ENCODE measurements around the gene CYP4F12.

Gene CYP4F12, protein sequence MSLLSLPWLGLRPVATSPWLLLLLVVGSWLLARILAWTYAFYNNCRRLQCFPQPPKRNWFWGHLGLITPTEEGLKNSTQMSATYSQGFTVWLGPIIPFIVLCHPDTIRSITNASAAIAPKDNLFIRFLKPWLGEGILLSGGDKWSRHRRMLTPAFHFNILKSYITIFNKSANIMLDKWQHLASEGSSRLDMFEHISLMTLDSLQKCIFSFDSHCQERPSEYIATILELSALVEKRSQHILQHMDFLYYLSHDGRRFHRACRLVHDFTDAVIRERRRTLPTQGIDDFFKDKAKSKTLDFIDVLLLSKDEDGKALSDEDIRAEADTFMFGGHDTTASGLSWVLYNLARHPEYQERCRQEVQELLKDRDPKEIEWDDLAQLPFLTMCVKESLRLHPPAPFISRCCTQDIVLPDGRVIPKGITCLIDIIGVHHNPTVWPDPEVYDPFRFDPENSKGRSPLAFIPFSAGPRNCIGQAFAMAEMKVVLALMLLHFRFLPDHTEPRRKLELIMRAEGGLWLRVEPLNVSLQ

DNA sequence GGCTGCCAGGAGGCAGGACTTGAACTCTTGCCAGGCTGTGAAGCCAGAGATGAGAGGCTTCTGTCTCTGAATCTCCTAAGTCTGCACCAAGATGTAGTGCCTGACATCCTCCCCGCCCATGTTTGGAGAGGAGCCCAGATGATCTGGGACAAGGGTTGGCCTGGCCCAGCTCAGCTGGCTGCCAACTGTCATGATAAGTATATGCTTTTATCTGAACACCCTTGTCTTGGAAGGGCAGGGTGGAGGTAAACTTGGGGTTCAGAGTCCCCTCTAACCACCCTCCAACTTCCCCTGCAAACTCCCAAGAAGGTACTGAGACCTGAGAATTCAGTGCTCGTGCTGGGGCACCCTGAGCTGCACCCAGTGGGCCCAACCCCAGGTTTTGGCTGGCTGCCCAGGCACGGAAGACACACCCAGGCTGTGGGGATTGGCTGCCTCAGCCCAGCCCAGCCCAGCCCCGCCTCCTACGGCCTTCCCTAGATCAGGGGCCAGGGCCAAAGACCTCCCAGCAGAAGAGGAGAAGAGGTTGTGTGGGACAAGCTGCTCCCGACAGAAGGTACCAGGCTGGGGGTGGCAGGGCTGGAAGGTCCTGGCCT is at the start of gene CYP4F12:
TSS of gene CYP4F12 (plus strand) at position 508 of the 596 bp plus-strand sequence. CDS start 443 bp downstream, outside the sequence.
- DNase-seq: no peak

DNA sequence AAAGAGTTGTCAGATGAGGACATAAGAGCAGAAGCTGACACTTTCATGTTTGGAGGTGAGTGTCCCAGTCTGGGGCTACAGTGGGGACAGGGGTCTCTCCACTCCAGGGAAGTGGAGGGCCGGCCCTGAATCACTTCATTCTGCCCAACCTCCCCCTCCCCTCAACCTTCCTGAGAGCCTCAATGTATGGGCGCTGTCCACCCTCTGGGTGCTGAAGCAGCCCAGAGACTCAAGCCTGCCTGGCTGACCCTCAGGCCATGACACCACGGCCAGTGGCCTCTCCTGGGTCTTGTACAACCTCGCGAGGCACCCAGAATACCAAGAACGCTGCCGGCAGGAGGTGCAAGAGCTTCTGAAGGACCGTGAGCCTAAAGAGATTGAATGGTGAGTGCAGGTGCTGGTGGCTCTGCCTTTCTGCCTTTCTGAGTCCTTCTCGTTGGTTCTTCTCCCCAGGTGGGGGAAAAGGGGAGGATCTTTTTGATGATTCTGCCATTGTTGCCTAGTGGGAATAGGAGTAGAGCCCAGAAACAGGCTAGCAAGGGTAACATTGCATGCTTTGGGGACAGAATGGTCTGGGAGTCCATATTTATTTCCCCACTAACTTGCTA is 49.1 kb upstream of the CYP4F12 start:
- DNase-seq: no peak

DNA sequence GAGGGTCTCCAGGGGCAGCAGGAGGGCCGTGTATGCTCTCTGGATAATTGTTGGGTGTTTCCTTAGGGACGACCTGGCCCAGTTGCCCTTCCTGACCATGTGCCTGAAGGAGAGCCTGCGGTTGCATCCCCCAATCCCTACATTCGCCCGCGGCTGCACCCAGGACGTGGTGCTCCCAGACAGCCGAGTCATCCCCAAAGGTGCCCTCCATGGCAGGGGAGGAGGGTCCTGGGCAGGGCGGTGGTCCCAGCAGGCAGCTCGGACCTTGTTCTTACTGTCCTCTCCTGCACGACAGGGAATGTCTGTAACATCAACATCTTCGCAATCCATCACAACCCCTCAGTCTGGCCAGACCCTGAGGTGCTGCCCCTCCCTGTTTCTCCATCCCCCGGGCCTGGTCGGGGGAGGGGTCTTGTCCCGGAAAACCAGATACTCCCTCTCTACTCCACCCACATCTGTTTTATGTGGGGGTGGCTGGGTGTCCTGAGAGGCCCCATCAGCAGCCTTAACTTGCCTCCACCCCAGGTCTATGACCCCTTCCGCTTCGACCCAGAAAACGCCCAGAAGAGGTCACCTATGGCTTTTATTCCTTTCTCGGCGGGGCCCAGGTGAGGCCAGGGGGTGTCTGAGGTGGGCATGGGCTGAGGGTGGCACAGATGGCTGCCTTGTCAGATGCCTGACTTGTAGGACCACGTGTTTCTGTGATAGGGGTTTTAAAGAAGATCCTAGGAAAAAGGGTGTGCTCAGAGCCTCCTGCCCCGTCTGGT is 44.5 kb upstream of the CYP4F12 start:
- no peak for DNase-seq

DNA sequence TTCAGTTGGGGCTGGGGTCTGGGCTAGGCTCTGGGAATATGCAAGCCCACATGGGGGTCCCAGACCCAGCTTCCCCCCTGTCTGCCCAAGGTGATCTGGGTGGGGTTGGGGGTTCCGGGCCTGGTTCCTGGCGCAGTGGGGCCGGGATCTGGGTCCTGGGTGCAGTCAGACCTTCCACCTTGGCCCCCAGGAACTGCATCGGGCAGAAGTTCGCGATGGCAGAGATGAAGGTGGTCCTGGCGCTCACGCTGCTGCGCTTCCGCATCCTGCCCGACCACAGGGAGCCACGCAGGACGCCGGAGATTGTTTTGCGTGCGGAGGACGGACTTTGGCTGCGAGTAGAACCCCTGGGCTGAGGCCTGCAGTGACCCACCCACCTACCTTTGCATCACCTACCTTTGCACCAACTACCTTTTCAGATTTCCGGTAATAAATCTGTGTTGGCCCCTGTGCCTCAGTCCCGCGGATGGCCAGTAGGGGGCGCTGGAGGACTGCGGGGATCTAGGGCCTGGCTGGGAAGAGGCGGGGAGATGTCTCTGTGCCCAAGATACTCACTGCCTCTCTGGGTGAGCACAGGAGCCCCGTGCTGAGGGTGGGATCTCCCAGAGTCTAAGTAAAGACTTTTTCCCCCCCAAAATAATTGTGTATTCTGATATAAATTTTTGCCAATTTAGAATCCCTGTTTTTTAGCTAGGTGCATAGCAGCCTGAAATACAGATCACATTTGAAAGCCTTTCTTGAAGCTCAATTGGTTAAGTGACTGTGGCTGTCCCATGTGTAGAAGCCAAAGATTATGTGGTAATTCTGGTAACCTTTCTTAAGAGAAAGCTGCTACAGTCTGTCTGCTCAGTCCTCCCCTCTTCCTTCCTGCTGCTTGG is 43.6 kb upstream of the CYP4F12 start:
- DNase-seq: peak; percentile 94

DNA sequence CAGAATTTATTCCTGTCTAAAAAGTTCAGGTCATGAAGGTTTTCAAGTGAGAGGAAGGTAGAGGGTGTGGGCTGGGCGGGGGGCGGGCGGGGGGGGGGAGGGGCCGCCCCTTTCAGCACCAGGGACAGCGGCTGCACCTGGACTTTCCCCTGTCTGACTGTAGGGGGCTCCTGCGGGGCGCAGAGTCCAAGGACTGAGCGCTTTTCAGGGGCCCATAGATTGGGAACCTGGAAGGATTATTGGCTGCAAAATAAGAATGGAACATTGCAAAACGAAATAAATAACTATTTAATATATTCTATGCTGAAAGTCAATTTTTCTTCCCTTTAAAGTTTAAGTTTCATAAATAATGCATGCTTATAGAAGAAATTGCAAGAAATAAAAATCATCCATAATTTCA is 41.1 kb upstream of the CYP4F12 start:
- DNase-seq: peak; percentile 30

DNA sequence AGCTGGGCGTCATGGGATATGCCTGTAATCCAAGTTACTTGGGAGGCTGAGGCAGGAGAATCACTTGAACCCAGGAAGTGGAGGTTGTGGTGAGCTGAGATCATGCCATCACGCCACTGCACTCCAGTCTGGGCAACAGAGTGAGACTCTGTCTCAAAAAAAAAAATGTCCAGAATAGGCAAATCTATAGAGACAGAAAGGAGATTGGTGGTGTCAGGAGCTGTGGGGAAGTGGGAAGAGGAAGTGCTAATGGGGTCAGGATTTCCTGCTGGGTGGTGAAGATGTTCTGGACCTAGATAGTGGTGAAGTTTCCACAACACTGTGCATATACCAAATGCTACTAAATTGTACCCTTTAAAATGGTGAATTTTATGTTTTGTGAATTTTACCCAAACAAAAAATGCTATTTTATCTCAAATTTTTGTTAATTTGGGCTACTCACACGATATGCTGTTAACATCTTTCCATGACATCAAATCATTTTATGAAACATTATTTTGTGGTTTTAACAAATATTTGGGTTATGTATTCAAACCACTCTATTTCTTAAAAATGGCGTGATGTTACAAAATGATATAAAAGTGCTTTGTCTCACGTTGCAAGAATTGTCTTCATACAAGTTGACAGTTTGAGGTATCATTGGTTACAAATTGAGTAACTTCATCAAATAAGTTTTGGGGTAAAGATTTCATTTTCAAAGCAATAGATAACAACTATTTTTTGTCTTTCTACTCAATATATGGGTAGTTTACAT is 39.6 kb upstream of the CYP4F12 start:
- no peak for DNase-seq

DNA sequence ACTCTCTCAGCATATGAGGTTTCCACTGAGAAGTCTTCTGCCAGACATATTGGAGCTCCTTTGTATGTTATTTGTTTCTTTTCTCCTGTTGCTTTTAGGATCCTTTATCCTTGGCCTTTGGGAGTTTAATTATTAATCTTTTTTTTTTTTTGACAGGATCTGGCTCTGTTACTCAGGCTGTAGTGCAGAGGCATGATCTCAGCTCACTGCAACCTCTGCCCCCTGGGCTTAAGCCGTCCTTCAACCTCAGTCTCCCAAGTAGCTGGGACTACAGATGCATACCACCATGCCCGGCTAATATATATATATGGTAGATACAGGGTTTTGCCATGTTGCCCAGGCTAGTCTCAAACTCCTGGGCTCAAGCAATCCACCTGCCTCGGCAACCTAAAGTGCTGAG is 38.8 kb upstream of the CYP4F12 start:
- no peak for DNase-seq

DNA sequence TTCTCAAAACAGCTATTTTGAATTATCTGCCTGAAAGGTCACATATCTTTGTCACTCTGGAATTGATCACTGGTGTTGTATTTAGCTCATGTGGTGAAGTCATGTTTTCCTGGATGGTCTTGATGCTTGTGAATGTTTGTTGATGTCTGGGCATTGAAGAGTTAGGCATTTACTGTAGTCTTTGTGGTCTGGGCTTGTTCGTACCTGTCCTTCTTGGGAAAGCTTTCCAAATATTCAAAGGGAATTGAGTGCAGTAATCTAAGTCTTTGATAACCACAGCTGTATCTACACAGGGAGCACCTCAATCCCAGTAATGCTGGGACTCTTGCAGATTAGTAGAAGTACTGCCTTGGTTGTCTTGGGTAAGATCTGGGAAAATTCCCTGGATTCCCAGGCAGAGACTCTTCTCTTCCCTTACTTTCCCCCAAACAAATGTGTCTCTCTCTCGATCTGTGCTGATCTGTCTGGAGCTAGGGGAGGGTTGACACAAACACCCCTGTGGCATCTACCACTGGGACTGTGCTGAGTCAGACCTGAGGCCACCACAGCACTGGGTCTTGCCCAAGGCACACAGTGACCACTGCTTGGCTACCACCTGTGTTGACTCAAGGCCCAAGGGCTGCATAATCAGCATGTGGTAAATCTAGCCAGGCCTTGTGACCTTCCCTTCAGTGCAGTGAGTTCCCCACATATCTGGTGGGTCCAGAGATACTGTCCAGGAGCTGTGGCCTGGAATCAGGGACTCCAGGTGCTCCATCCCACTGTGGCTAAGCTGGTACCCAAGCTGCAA is 37.7 kb upstream of the CYP4F12 start:
- no peak for DNase-seq

DNA sequence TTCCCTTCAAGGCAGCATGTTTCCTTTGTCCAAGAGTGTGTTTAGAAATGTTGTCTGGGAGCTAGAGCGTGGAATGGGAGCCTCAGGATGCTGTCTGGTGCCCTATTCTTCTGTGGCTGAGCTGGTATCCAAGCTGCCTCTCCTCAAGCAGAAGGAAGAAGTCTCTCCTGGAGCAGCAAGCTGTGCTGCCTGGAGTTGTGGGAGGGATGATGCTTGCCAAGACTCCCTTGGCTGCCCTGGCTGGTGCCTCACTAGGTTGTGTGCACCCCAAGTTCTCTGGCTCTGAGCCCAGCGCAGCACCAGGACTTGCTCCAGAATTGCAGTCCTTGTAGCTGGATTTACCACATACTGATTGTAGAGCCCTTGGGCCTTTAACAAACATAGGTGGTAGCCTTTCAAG is 36.9 kb upstream of the CYP4F12 start:
- no peak for DNase-seq

DNA sequence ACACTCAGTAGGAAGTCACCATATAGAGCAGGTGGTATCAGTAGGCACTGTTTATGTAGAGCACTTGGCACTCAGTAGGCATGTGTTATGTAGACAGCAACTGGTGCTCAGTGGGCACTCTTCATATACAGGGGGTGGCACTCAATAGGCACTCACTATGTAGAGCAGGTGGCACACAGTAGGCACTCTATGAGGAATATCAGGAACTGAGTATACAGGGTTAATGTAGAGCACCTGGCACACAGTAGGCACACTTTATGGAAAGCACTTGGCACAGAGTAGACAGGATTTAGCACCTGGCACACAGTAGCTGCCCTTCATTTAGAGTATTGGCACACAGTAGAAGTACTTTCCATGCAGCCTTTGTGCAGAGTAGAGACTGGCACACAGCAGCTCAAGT is 33.3 kb upstream of the CYP4F12 start:
- DNase-seq: no peak

DNA sequence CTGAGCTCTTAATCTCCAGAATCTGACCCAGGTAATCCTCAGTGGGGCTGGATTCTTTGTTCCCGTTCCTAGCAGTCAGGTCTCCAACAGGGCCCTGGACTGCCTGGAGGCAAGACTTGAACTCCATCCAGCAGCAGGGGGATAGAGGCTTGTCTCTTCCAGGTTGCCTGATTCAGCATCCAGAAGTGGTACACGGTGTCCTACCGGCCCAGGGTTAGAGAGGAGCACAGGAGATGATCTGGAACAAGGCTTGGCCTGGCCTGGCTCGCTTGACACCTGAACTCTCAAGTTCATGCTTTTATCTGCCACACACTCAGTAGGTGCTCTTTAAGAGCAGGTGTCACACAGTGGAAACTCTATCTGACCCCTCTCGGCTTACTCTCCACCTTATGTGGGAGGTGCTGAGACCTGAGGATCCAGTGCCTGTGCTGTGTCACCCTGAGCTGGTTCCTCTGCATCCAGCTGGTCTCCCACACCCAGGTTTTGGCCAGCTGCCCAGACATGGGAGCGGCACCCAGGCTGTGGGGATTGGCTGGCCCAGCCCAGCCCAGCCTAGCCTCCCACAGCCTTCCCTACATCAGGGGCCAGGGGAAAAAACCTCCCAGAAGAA is 32.5 kb upstream of the CYP4F12 start, which contains the start of gene CYP4F3:
TSS of gene CYP4F3 (plus strand) at position 604 of the 610 bp plus-strand sequence. CDS start 519 bp downstream, outside the sequence.
- no peak for DNase-seq

DNA sequence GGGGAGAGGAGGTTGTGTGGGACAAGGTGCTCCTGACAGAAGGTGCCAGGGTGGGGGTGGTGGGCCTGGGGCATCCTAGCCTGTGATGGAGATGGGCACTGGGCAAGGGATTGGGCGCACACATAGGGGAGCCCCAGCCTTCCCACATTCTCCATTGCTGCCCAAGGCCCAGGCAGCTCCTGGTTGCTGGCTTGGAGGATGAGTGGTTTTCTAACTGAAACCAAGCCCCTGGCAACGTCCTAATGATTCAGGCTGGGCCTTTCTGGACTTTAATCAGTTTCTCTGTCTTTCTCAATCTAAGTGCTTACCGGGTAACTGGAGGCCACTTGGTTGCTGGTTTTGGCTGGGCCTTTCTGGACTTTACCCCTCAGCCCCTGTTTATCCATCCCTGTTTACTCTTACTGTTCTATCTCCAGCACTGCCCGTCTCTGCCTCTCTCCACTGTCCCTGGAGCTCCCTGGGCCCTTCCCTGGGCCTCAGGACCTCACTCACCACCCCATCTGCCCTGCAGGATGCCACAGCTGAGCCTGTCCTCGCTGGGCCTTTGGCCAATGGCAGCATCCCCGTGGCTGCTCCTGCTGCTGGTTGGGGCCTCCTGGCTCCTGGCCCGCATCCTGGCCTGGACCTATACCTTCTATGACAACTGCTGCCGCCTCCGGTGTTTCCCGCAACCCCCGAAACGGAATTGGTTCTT is 31.8 kb upstream of the CYP4F12 start:
- DNase-seq: no peak

DNA sequence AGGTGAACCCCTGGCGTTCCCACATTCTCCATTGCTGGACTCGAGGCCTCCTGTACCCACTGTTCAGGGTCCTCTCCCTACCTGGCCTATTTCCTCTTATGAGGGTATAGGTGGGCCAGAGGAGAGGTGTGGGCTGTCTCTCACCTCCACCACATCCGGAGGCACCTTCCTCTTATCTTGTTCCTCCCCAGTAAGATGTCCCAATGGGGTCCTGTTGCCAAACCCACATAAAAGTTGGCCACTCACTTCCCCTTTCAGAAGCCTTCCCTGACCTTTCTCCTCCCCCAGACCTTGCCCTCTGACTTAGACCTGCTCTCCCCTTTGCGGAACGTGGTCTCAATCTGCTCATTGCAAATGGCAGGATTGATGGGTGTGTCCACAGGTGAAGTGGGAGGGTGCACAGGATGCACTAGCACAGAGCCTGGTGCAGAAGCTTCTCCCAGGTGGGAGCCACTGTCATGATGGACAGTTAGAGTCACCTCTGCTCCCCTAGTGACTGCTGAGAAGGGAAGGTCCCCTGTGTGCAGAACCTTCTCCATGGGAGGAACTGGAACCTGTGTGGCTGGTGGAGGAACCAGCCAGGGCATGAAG is 30.9 kb upstream of the CYP4F12 start:
- DNase-seq: no peak

DNA sequence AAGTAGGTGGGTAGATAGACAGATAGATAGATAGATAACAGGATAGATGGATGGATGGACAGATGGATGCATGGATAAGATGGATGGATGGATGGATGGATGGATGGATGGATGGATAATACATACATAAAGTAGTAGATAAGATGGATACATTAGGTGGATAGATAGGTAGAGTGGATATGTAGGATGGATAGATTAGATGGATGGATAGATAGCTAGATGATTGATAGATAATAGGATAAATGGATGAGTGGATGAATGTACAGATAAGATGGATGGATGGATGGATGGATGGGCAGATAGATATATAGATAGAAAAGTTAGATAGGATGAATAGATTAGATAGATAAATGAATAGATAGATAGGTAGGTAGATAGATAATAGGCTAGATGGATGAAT is 30.1 kb upstream of the CYP4F12 start:
- DNase-seq: no peak

DNA sequence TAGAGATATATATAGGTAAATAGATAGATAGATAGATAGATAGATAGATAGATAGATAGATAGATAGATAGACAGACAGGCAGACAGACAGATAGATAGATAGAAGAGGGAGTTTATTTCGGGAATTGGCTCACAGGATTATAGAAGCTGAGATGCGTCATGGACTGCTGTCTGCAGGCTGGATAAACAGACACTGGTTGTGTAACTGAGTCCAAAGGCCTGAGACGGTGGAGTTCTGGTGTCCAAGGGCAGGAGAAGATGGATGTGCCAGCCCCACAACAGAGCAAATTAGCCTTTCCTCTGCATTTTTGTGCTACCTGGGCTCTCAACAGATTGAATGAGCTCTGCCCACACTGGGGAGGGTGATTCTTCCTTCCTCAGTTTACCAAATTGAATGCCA is 29.5 kb upstream of the CYP4F12 start:
- no peak for DNase-seq

DNA sequence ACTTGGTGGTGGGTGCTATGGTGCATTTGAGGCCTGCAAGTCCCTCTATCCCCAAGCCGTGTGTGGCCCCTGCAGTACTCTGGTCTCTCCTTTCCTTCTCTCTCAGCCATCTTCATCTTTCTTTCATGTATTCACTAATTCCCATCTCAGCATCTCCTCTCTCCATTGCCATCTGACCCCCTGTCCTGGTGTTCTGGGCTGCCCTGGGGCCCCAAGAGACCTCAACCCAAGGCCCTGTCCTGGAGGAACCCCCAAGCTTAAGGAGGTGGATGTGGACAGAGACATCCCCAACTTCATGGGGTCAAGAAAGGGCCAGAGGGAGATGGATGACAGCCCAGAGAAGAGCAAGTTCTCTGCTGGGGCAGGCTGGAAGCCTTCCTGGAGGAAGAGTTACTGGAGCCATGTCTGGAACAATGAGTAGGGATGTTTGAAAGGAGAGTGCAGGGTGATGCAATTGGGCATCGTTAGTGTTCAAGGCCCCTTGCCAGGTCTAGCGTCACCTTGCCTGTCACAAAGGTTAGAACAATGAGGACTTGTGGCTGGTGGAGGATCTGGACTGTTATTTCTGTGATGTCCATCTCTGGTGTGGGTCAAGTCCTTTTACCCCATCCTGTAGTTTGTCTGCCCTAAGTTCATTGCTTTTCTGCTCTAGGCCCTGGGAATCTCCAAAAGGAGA is 28.7 kb upstream of the CYP4F12 start:
- DNase-seq: no peak

DNA sequence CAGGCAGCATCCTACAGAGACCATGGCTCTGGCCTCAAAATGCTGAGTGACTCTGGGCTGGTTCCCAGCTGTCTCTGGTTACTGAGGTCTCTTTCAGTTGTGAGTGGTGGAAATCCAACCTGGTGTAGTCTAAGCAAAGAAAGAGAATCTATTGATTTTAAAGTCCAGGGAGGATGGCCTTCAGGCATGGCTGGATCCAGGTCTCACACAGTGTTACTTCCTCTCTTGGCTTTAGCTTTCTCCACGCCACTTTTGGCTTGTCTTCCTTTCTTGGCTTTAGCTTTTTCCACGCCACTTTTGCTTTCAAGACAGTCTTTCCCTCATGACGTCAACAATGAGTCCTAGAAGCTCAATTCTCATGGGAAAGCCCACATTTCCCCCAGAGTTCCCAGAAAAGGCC is 28.1 kb upstream of the CYP4F12 start:
- DNase-seq: no peak

DNA sequence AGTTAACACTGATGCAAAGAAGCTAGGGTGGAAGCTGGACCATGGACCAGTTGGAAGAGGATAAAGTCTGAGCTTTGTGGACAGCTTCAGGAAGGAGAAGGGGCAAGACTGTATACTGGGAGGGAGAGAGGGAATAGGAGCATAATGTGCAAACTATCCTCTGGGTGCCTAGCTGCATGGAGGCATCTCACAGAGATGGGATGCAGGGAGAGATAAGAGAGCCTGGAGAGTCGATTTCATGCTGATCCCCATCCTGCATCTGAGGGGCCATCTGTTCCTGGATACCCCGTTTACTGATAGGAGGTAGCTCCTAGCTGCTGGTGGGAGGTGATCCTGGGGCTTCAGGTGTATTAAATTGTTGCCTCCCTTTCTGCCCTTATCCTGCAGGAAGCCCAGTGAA is 23.4 kb upstream of the CYP4F12 start:
- no peak for DNase-seq
